ENCODE data around the gene SEC31A.

DNA sequence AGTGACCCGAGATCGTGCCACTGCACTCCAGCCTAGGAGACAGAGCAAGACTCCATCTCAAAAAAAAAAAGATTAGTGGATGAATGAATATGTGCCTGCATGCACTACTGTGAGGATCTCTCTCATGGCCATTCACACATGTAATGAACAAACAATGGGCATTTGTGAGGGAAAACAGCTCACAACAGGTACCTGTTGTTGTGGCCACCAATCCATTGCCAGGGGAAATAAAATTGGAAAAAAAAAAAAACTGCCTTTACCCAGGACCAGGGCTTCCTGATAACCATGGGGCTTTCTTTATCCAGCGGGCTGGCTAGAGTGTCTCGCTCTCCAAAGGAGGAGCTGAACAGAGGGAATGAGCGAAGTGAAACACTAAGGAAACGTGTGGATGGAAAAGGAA, 99.8 kb downstream of the SEC31A start:
- TF ChIP-seq, protein P1, sequence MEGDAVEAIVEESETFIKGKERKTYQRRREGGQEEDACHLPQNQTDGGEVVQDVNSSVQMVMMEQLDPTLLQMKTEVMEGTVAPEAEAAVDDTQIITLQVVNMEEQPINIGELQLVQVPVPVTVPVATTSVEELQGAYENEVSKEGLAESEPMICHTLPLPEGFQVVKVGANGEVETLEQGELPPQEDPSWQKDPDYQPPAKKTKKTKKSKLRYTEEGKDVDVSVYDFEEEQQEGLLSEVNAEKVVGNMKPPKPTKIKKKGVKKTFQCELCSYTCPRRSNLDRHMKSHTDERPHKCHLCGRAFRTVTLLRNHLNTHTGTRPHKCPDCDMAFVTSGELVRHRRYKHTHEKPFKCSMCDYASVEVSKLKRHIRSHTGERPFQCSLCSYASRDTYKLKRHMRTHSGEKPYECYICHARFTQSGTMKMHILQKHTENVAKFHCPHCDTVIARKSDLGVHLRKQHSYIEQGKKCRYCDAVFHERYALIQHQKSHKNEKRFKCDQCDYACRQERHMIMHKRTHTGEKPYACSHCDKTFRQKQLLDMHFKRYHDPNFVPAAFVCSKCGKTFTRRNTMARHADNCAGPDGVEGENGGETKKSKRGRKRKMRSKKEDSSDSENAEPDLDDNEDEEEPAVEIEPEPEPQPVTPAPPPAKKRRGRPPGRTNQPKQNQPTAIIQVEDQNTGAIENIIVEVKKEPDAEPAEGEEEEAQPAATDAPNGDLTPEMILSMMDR (IDR thresholded peaks at IDR 0.05): no peak
- no peak for TF ChIP-seq POLR2A (IDR thresholded peaks at IDR 0.05)
